Stimulated activated CD8-positive, alpha-beta memory T cell treated with anti-CD3 and anti-CD28 coated beads, Interleukin-15, amount 100 ng/mL, for 24 hours (primary cell): ENCODE measurements around the gene BGLAP.

Experiments
- DNase-seq: peaks from one replicate; pipeline ENCODE4 v3.0.0-alpha.2; 2020; ENCODE audit warnings: low read depth

The BGLAP gene

DNA sequence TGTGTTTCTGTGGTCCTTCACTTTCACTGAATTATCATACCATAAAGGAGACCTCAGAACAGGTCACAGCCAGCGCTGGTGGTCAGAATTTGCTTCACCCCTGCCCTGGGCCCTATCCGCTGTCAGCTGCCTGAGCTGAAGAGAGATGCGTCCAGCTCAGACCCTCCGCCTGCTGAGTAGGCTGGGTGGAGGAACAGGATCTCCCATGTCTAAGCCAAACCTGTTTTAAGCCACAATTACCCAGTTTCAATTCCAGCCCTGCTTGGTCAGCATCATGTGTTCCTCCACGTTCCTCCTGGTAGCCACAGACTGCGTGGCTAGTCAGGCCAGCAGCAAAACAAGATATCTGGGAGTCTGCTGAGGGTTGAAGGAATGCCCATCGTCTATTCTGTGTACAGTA lies 13.5 kb upstream of the BGLAP start:
- DNase-seq, result no peak

DNA sequence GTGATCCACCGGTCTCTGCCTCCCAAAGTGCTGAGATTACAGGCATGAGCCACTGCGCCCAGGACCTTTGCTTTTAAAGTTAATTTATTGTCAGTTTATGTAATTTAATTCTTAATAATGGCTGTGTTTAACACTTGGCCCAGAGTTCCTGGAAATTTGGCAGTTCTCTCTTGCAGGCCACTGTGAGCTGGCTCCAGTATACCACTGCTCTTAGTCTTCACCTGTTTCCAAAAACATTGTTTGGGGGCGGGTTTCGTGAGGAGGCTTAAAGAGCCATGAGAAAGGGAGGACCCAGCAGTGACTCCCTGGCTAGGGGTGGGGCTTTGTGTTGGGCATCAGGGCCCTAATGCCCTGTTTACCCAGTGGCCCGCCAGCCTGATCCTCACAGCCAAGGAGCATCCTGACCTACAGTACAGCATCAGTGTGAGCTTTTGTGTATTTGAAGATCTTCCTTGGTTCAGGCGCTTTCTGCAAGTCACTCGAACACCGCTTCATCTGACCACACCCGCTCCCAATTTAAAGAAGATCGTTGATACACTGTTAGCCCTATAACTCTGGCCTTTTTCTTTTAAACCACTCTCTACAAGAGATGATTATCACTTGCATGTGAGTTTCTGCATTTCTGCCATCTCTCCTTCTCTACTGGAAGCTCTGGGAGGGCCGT lies 12.0 kb upstream of the BGLAP start:
- DNase-seq, result no peak

DNA sequence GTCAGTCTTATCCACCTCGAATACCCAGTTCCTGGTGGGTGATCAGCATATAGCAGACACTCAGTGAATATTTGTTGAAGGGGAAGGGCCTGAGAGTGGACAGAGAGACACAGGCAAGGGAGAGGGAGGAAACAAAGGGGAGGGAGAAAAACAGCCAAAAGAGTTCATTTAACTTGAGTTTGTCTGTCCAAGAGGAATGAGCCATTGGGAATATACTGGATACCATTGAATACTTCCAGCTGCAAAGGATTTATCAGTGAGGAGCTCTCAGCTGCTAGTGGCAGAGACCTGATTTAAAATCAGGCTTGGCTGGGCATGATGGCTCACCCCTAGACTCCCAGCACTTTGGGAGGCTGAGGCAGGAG lies 11.5 kb upstream of the BGLAP start:
- no peak for DNase-seq

DNA sequence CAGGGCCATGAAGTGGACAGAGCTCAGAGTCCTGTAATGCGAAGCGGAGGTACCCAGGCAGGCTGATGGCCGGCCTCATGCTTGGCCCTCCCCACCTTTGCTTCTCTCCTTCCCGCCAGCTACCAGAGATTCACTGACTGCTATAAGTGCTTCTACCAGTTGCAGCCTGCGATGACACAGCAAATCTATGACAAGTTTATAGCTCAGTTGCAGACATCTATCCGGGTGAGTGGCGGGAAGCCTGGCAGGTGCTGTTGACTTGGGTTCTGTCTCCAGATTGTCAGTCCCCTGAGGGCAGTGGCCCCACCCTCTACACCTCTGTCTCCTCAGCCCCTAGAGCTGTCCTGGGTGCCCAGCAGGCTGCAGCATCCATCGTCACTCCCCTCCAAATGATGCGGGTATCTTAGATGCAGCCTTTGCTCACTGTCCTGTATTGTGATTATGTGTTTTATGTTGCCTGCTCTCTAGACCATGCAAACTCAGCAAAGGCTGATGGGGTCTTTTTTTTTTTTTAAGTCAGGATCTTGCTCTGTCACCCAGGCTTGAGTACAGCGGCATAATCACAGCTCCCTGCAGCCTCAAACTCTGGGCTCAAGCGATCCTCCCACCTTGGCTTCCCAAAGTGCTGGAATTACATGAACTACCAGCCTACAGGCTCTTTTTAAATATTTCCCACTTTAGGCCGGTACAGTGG lies 9.6 kb upstream of the BGLAP start:
- DNase-seq, result no peak

DNA sequence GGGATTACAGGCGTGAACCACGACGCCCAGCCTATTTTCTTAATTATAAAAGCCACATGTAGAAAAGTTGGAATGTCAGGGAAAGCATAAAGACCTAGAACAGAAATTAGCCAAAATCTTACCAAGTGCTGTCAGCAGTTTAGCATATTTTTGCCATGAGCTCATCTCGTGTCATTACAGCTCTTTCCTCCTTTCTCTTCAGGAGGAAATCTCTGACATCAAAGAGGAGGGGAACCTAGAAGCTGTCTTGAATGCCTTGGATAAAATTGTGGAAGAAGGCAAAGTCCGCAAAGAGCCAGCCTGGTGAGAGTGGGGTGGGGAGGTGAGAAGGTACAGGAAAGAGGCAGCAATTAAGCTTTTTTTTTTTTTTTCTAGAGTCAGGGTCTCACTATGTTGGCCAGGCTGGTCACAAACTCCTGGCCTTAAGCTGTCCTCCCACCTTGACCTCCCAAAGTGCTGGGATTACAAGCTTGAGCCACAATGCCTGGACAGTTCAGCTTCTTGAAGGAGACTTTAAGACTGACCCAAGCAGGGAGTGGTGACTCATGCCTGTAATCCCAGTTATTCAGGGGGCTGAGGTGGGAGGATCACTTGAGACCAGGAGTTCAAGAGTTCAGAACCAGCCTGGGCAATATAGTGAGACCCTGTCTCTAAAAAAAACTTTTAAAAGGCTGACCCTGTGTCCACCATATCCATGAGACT lies 8.4 kb upstream of the BGLAP start:
- no peak for DNase-seq

DNA sequence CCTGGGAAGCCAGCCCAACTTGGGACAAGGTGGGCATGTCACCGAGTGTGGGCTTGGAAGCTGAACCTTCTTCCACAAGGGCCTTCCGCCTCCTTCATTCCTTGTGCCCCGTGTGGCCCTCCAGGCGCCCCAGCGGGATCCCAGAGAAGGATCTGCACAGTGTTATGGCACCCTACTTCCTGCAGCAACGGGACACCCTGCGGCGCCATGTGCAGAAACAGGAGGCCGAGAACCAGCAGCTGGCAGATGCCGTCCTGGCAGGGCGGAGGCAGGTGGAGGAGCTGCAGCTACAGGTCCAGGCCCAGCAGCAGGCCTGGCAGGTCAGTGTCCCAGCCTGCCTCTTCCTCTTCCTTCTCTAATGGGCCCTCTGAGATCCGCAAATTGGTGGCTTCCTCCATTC lies 5.8 kb upstream of the BGLAP start:
- no peak for DNase-seq

DNA sequence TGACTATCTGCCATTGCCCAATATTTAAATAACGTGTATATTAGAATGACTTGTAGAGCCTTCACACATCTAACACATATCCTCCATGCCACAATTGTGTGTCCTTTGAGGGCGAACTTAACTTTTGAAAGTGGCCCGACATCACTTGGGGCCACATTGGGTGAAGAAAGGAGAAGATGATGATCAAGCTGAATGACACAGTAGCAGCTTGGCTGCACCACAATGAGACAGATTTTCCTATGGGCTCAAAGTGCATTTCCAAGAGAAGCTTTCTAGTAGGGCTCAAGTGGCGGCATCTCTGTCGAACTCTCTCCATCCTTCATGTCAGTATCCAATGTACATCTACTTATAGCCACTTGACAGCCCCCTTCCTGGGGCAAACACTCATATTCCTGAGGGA lies 3.7 kb upstream of the BGLAP start:
- no peak for DNase-seq

DNA sequence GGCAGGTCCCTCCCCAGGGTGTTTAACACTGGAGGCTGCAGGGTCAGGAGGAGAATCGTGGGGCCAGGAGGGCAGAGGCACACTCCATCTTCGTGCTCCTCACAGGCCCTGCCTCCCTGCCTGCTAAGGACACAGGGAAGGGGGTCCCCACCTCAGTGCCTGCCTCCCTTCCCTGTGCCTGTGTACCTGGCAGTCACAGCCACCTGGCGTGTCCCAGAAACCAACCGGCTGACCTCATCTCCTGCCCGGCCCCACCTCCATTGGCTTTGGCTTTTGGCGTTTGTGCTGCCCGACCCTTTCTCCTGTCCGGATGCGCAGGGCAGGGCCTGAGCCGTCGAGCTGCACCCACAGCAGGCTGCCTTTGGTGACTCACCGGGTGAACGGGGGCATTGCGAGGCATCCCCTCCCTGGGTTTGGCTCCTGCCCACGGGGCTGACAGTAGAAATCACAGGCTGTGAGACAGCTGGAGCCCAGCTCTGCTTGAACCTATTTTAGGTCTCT lies 623 bp upstream of the BGLAP start:
- no peak for DNase-seq

DNA sequence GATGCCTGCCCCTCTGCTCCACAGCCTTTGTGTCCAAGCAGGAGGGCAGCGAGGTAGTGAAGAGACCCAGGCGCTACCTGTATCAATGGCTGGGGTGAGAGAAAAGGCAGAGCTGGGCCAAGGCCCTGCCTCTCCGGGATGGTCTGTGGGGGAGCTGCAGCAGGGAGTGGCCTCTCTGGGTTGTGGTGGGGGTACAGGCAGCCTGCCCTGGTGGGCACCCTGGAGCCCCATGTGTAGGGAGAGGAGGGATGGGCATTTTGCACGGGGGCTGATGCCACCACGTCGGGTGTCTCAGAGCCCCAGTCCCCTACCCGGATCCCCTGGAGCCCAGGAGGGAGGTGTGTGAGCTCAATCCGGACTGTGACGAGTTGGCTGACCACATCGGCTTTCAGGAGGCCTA lies 754 bp downstream of the BGLAP start:
- no peak for DNase-seq

DNA sequence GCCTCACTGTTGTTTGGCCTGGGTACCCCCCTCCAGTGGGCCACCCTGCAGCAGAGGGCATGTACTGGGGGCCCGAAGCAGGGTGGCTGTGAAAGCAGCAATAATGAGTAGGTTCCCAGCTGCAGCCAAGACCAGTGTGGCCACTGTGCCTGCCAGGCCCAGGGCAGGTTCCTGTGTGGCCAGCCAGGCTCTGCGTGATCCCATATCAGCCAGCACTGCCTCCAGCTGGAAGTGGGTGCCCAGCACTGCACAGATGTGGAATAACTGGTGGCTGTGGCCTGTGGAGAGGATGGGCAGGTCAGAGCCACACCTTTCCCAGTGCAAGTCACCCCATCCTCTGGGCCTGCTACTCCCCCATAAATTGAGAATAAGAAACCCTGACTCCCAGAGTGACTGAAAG lies 2.1 kb downstream of the BGLAP start:
- DNase-seq, result no peak

DNA sequence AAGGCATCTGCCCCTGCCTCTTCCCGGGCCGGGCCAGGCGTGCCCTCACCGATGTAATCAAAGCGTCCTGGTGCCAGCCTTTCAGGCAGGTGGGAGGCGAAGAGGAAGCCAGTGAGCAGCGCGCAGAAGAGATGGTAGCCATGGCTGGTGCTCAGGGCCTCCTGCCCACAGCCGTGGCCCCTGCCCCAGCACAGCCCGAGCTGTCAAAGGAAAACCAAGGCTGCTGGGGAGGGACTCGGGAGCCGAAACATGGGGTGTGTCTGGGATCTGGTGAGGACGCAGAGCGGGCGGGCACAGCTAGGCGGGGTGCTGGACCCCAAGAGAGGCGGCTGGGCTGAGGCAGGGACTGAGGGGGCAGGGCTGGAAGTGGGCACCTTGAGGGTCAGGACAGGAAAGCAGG lies 2.7 kb downstream of the BGLAP start:
- no peak for DNase-seq

DNA sequence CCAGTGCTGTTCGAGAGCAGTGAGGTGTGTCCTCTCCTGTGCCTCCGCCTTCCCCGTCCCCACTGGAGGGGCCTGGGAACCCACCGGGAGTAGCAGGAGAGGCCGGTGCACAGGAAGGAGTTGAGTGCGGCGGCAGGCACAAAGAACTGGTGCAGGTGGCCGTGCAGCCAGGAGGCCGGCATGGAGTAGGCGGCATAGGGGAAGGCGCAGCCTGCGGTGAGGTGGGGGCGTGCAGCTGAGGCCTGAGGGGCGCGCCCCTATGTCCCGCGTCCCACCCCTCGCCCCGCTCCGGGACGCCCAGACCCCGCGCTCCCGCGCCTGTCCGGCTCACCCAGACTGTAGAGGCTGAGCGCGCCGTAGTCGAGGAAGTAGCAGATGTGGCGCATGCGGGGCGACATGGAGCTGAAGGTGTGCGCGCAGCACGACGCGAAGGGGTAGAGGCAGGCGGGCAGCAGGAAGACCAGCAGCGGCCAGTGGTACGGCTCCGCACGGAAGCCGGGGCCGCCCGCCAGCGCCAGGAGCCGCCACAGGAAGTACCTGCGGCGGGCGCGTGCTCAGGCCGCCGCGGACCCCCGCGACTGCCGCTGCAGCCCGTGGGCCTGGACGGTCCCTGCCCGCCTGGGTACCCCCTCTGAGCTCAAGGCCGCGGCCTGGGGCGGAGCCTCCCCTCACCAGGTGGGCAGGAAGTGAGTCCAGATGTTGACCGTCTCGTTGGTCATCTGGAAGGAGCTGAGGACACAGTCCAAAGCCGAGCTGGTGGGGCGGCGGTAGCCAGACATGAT lies 3.7 kb downstream of the BGLAP start:
- DNase-seq, result no peak

DNA sequence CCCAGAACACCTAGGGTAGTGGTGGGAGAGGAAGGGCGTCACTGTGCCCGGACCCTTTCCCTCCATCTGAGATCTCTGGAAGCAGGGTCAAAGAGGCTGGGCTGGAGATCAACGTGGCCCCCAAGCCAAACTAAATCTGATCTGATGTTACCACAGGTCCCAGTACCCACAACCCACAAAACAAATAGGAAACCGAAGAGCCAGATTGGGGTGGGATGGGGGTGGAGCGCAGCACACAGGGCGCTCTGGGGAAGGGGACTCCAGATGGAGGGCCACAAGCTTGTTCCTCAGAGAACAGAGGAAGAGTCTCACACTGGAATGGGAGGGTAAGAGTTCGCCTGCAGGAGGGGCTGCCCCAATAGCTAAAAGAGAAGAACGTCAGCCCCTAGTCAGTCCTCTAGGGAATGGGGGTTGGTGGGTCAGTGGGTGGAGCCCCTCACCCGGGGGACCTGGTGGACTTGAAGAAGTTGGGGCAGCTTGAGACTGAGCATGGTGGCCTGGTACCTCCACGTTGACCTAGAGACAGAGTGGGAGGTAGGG lies 4.3 kb downstream of the BGLAP start:
- DNase-seq, result no peak

DNA sequence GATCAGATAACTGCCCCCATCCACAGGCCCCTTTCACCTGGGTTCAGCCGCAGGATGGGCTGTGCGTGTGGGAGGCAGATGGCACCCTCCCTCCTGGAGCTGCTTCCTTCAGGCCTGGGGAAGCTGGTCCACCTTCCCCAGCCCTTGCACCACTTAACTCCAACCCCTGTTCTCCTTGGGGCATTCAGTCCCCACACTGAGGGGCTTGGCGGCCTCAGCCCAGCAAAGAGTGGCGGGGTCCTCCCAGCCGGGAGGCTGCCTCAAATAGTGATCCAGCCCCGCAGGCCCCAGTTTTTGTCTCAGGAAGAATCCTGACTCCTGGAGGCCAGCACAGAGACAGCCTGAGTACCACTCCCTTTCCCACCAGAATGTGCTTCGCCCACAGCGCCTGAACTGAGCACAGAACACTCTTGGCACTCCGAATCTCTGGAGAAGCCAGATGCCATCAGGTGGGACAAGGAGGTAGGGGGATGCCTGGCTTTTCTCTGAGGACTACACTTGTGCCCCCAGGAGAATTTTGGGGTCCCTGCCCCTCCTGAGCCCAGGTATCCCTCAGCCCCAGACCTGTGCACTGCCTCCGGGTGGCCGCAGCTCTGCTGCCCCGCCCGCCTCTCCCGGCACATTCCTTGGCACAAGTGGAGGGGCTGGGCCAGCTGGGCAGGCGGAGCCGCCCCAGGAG lies 4.9 kb downstream of the BGLAP start:
- DNase-seq, result no peak

DNA sequence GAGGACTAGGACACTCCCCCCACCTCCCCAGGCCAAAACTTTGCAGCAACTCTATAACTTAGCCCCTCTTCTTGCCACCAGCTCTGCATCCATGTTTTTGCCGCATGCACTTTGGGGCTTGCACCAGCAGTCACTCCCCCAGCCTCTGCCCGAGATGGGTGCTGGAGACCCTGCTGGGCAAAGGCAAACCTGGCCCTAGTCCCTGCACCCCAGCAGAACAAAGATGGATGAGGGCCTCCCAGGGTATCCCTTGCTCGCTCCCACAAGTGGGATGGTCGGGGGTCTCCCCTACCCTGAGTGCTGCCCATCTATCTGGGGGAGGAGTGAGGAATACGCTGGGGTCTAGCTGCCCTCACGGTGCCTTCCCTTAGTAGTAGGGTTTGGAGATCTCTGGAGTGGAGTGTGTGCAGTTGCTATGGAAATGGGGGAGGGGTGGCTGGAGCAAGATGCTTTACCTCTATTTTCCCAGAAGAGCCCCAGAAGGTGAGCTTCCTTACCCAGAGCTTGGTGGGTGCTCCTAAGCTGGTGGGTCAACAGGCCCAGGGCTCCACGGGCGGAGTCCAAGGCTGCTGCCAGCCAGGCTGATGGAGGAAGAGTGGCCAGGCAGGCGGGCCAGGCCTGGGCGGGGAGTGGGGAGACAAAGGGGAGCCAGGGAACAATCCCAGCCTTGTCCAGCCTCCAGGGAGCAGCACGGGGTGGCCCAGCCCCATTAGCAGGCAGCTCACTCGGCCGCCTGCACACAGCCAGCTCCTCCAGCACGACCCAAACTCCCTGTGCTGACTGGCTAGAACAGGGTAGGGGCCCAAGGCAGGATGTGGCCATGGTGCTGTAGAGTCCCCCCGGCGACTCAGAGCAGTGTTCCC lies 5.7 kb downstream of the BGLAP start, which contains the start of gene PAQR6:
PAQR6 (minus strand) TSS at position 597 of the 863 bp plus-strand sequence. CDS start 1,325 bp downstream, outside the sequence.
- no peak for DNase-seq

DNA sequence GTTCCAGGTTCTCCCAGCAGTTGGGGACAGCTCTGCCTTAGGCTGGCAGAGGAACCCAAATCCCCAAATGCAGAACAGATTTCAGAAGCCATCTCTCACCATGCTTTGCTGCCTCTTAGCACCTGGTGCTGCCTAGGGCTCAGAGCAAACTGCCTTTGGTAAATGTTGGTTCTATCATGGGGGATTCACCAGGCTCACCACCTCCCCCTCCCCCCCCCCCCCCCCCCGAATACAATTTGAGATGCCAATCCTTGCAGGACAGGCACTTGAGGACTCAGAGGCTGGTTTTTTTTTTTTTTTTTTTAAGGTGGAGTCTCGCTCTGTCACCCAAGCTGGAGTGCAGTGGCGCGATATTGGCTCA lies 6.3 kb downstream of the BGLAP start:
- DNase-seq, result no peak

DNA sequence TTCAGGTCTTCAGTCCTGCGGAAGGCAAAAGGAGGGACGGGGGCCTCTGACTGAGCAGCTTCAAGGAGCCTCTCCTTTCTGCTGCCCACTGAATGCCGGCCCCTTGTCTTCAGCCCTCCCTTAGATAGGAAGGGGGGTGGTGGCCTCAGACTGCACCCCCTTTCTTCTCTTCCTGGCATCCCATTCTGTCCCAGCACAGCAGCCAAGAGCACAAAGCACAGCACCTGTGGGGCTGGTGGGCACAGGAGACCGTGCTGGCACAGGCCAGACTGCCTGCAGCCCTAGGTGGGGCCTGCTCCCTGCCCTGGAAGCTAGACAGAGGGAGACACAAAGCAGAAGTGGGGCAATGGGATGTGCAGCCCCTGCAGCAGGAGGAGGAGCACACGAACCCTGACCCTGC lies 7.6 kb downstream of the BGLAP start:
- no peak for DNase-seq

DNA sequence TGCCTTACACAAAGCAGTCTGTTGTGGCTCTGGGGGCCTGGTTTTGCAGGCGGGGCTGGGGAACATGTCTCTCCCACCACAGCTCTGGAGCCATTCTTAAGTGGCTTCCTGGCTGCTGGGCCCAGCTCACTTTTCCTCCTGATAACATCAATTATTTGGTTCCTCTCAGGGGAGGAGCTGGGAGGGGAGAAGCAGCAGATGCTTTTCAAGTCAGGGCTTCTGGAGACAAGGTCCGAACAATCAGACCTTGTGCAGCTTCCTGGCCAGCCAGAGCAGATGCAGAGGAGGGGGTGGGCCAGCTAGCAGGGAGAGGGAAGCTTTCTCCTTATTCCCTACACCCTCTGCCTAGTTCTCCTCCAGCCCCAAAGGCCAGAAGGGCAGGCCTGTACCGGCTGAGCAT lies 9.5 kb downstream of the BGLAP start:
- no peak for DNase-seq

DNA sequence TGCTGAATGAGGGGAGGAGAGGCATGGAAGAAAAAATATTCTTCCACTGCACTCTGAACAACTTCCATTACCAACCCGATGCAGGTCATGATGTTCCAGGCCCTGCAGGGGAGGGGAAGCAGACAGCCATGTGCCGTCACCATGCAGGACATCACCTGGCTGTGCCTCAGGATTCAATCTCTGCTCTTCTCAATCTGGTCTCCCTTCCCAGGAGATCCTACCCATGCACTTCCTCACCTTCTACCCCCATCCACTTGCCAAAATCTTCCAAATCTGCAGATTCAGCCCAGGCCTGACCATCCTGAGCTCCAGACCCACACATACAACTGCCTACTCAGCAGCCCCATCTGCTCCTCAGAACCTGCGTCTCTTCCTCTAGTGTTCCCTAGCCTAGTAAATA lies 11.7 kb downstream of the BGLAP start:
- DNase-seq, result no peak

DNA sequence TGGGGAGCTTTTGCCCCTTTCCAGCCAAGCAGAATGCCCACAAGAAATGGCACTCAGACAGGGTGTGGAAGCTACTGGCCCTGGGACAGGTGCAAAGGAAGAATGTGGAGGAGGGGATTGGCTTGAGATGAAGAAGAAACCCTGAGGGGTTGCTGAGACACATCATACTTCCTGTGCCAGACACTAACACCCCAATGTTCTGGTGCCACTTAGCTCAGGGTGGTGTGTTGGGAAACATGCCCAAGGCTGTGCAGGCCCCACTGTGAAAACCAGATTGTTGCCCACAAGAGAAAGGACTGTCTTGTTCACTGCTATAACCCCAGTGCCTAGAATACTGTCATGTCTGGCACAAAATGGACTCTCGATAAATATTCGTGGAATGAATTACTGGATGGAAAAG lies 15.7 kb downstream of the BGLAP start:
- no peak for DNase-seq

DNA sequence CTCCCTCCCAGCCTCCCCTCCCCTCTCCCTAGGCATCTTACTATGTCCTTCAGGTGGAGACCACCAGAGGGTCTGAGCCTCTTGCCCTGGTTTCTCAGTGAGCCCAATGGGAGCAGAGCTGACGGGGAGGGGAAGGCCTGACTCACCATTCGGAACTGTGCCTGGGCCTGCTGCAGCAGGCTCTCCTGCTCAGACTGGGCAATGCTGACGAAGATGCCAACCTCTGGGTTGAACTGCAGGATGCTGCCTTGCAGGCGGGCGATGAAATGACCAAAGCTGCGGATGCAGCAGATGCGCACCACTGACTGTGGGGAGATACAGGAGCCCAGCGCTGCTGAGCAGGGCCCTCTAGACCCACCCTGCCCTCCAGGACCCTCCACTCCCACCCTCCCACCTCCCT lies 16.9 kb downstream of the BGLAP start:
- DNase-seq, result no peak
